Upper lobe of left lung (tissue), 4 donors: ENCODE measurements around the gene ATAD2B.

Source experiments
- CTCF ChIP-seq, 6 experiments: fragments of 450-650 bp in 4 of 6; fragments of 200-600 bp in 2 of 6; sonication (generic) in 2 of 6; IDR thresholded peaks; one replicate each; pipeline ENCODE4 v1.5.1; 2016 to 2019; ENCODE audit warnings: antibody characterized with exemption in 6 of 6
- EP300 ChIP-seq, 4 donors: sonication (generic); formaldehyde crosslinking; IDR thresholded peaks; one replicate each; pipeline ENCODE4 v1.5.1; 2017; ENCODE audit warnings: antibody characterized with exemption in 4 of 4, control low read depth in 2 of 4

GRCh38 chr2:23867449-23867848 is 59.5 kb downstream of the ATAD2B start:
- no peak for TF ChIP-seq EP300 (IDR thresholded peaks at IDR 0.05)
- TF ChIP-seq CTCF (IDR thresholded peaks at IDR 0.05) = no peak
